Activated B cell treated with CpG ODN at 0.5 μM for 24 hours (primary cell): ENCODE results near the gene PLIN4. TPM values are rescaled to one million over a fixed set of nuclear protein-coding genes. Genes with fewer than 3 reads are reported as not detected.

Source experiments
- ATAC-seq: fragments of 200-7000 bp; cut with Tn5 transposase; one replicate; pipeline ENCODE4 v1.10.0; 2021; ENCODE audit warnings: low read depth, mild to moderate bottlenecking, moderate library complexity
- CTCF ChIA-PET: fragments of 350-600 bp; sonication (Branson Sonifier 250); formaldehyde crosslinking; loops from one replicate; lab custom pipeline; 2021; ENCODE audit warnings: antibody characterized with exemption; lab: Charles Lee
- POLR2A ChIA-PET: fragments of 350-600 bp; sonication (Branson Sonifier 250); formaldehyde crosslinking; loops from one replicate; lab custom pipeline; 2021; ENCODE audit warnings: antibody characterized with exemption; lab: Charles Lee
- DNase-seq: peaks from one replicate; pipeline ENCODE4 v3.0.0; 2022
- H3K27ac Mint-ChIP-seq: one replicate; pipeline ENCODE4 v1.8.0; 2020; ENCODE audit warnings: mixed read lengths
- H3K27me3 Mint-ChIP-seq: one replicate; pipeline ENCODE4 v1.8.0; 2021; ENCODE audit warnings: mixed read lengths
- H3K36me3 Mint-ChIP-seq: one replicate; pipeline ENCODE4 v1.8.0; 2021; ENCODE audit warnings: low read depth, mixed read lengths
- H3K4me1 Mint-ChIP-seq: one replicate; pipeline ENCODE4 v1.8.0; 2021; ENCODE audit warnings: mixed read lengths
- H3K4me3 Mint-ChIP-seq: one replicate; pipeline ENCODE4 v1.8.0; 2020; ENCODE audit warnings: mild to moderate bottlenecking, mixed read lengths
- H3K9me3 Mint-ChIP-seq: one replicate; pipeline ENCODE4 v1.8.0; 2020; ENCODE audit warnings: mixed read lengths
- CTCF ChIP-seq: fragments of 200-600 bp; IDR thresholded peaks from one replicate; pipeline ENCODE4 v1.8.0; 2022; ENCODE audit warnings: antibody characterized with exemption, mild to moderate bottlenecking
- intact Hi-C: fragments of 100-400 bp; cut with micrococcal nuclease; formaldehyde crosslinking; loops from one replicate; pipeline ENCODE4 v1.15.1; 2024
- total RNA-seq: library from RNA; stranded (reverse); gene quantifications from 2 replicates; pipeline ENCODE4 v1.2.3, GENCODE V29; 2022

Gene PLIN4
- total RNA-seq, 1 donor from 2014 or later: not detected

DNA sequence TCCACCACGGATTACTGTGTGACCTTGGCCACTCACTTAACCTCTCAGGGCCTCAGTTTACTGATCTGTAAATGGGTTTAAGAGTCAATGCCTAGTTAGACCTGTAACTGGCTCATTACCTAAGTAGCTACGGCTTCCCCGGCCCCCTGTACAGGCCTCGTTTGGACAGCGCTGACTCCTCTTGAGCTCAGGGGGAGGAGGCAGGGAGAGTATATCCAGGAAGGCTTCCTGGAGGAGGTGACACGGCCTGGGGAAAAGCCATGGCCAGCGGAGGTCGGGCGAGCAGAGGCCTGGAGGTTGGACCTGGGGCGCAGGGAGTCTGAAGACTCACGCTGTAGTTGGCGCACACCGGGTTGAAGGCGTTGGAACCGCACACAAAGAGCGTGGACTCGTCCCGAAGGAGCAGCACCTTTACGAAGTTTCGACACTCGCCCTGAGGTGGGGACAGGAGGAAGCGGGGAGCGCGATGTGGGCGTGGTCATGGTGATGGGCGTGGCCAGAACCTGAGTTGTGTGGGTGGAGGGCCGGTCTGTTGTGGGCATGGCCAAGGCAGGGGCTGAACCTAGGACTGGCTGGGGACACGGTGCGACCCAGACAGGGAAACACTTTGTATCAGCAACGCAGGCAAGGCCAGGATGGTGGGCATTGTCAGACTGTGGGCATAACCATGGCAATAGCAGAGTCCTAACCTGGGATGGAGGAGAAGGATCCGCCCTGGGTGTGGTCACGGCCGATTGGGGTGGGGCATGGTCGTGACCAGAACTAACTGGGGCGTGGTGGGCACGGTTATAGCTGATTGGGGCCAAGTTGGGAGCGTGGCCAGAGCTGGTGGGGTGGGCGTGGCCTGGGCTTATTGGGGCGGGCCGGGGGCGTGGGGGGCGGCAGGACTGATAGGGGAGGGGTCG lies 37.6 kb upstream of the PLIN4 start:
- ChIA-PET POLR2A (interaction anchor here (0.6 kb wide), 1 partner anchor 1194 kb away, joined by 4 read pairs; no protein-coding TSS in a partner anchor), CTCF (interaction anchor here (1.1 to 1.7 kb wide), 2 partner anchors 32 to 80 kb away, joined by 3 to 5 read pairs; no protein-coding TSS in a partner anchor)
- no peak overlapping the region for H3K4me3 Mint-ChIP-seq
- H3K36me3 Mint-ChIP-seq: no peaks in the 10 kb centered on the region
- peaks cover 2% of the 10 kb centered on the region for H3K27me3 Mint-ChIP-seq
- H3K4me1 Mint-ChIP-seq: no peaks in the 10 kb centered on the region
- DNase-seq (no peak), ATAC-seq (no peak)
- TF ChIP-seq CTCF: no peak
- intact Hi-C loops: loop anchor here (5.0 kb wide), 1 partner anchor 236 kb away; the partner anchor contains the start of gene FEM1A
- H3K27ac Mint-ChIP-seq: no peak overlapping the region
- no peaks in the 10 kb centered on the region for H3K9me3 Mint-ChIP-seq

- CTCF ChIA-PET: interaction anchor here (1.1 kb wide), 1 partner anchor 31 kb away, joined by 3 read pairs; no protein-coding TSS in a partner anchor
- H3K9me3 Mint-ChIP-seq: no peaks in the 10 kb centered on the region
Measured at GRCh38 chr19:4554717-4555116, 36.4 kb upstream of the PLIN4 start.

GRCh38 chr19:4553775-4554174 lies 35.5 kb upstream of the PLIN4 start:
- Mint-ChIP-seq H3K27me3 (peaks cover 2% of the 10 kb centered on the region), H3K4me3 (no peak overlapping the region), H3K36me3 (no peaks in the 10 kb centered on the region), H3K4me1 (no peaks in the 10 kb centered on the region), H3K9me3 (no peaks in the 10 kb centered on the region), H3K27ac (no peak overlapping the region)
- ATAC-seq: no peak
- intact Hi-C loops: no loop called here
- POLR2A ChIA-PET: no interaction called here
- TF ChIP-seq CTCF: no peak
- CTCF ChIA-PET: no interaction called here
- DNase-seq: no peak

More at GRCh38 chr19:4554717-4555116, 36.4 kb upstream of the PLIN4 start:
- DNase-seq (no peak), ATAC-seq (no peak)
- Mint-ChIP-seq H3K36me3 (no peaks in the 10 kb centered on the region), H3K4me3 (no peak overlapping the region), H3K4me1 (no peaks in the 10 kb centered on the region), H3K27me3 (peaks cover 2% of the 10 kb centered on the region), H3K27ac (no peak overlapping the region)
- intact Hi-C loops: loop anchor here (5.0 kb wide), 1 partner anchor 238 kb away; the partner anchor contains the start of gene FEM1A
- POLR2A ChIA-PET: no interaction called here
- TF ChIP-seq CTCF: no peak

GRCh38 chr19:4553092-4553695 lies 34.9 kb upstream of the PLIN4 start:
- Mint-ChIP-seq H3K4me3 (no peak overlapping the region), H3K36me3 (no peaks in the 10 kb centered on the region), H3K9me3 (no peaks in the 10 kb centered on the region), H3K4me1 (no peaks in the 10 kb centered on the region), H3K27me3 (peaks cover 2% of the 10 kb centered on the region), H3K27ac (no peak overlapping the region)
- CTCF ChIA-PET: no interaction called here
- DNase-seq (no peak), ATAC-seq (no peak)
- POLR2A ChIA-PET: no interaction called here
- no peak for TF ChIP-seq CTCF
- intact Hi-C loops: no loop called here

- ChIA-PET CTCF (no interaction called here), POLR2A (no interaction called here)
- DNase-seq (no peak), ATAC-seq (no peak)
- Mint-ChIP-seq H3K9me3 (no peaks in the 10 kb centered on the region), H3K36me3 (no peaks in the 10 kb centered on the region), H3K27ac (no peak overlapping the region), H3K4me3 (no peak overlapping the region), H3K27me3 (peaks cover 2% of the 10 kb centered on the region), H3K4me1 (no peaks in the 10 kb centered on the region)
- intact Hi-C loops: no loop called here
- no peak for TF ChIP-seq CTCF
Measured at GRCh38 chr19:4552525-4552819, 34.2 kb upstream of the PLIN4 start.
